NT2/D1 (cell line): ENCODE results near the gene NBPF1.
"Not testable (repeated sequence)": the region's sequence is repeated elsewhere in the genome, so short reads cannot be mapped to it uniquely, and the experiment has no call there.

Experiments used
- SUZ12 ChIP-seq: IDR thresholded peaks from 2 replicates; pipeline ENCODE4 v1.6.1; 2011; ENCODE audit not compliant: insufficient read length, insufficient read depth; ENCODE audit errors: extremely low read depth
- YY1 ChIP-seq: IDR thresholded peaks from 2 replicates; pipeline ENCODE4 v1.6.1; 2011; ENCODE audit not compliant: insufficient read length, insufficient read depth
- ZNF274 ChIP-seq: IDR thresholded peaks from 2 replicates; pipeline ENCODE4 v1.6.1; 2011; ENCODE audit warnings: mild to moderate bottlenecking, low read depth, low read length

GRCh38 chr1:16643001-16643411 is 29.6 kb upstream of the NBPF1 start:
- not testable (repeated sequence) for TF ChIP-seq ZNF274, SUZ12, YY1
